Bone marrow (tissue), 2 donors: ENCODE measurements around the gene CAPS.
A peak's percentile ranks its signal among the peaks of the same experiment; 100 is the strongest.

Source experiments
- DNase-seq, 2 donors: peaks; one replicate each; lab custom pipeline; 2025; lab: John Stamatoyannopoulos, UW

CAPS gene

GRCh38 chr19:5891938-5892771, 21.9 kb upstream of the CAPS start:
- DNase-seq, result no peak

DNA sequence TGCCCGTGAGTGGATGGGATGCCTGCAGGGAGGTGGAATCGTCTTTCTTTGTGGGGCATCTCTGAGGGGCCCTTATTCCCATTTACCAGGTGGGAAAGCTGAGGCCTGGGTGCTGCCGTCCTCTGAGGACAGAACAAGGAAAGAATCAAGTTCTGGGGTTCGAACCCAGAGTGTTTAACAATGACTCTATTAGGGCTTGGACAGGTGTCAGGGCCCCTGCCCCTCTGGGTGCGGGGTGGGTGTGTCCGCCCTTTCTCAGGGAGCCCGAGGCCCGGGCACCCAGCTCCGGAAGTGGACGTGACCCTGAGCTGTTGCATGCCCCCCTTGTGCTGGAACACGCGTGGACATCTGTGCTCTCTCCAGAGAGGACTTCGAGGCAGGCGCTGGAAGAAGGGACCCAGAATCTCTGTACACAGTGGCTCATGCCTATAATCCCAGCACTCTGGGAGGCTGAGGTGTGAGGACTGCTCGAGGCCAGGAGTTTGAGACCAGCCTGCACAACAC, 21.2 kb upstream of the CAPS start:
- DNase-seq, result no peak

DNA sequence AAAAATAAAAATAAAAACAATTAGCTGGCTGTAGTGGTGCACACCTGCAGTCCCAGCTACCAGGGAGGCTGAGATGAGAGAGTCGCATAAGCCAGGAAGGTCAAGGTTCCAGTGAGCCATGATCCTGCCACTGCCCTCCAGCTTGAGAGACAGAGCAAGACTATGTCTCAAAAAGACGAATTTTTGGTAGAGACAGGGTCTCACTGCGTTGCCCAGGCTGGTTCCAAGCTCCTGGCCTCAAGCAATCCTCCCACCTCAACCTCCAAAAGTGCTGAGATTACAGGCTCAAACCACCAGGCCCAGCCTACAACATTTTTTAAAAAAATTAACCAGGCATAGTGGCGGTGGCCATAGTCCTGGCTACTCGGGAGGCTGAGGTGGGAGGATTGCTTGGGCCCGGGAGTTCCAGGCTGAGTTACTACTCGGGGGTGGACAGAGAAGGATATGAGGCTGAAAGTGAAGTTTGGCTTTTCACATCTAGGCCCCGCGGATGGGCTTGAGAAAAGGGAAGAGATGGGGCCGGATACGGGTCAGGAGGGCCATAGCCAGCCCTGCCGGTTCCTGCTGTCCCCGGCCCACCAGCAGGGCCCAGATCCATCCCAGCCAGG, 20.7 kb upstream of the CAPS start:
- DNase-seq, result no peak

DNA sequence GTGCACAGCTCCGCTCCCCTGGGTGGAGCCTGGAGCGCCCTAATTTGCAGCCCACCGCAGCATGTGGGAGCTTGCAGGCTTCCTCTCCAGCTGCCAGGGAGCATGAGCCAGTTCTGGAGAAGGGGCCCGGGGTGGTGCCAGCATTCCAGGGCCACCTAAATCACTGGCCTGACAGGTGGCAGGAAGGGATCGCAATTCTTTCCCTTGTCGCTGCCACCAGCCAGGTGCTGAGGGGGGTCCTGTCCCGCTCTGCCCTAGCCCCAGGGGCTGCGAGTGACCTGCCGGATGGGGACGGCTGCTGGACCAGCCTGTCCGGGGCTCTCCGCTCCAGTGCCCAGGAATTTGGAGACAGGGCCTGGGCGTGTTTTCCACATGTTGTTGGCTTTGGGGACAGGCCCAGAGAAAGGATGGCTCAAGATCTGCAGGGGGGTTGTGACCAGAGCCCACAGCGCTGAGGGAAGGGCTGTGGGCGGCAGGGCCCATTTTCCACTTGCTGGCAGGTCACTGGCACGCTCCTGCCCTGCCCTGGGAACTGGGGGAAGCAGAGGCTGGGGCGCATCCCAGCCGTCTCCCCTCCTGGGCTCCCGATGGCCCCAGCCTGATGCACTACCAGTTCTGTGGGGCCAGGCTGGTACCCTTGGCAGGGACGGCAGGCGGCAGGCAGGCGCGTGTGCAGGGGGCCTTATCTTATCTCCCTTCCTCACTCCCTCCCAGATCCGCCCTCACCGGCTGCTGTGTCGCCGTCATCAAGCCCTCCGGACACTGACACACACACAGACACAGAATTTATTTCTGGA, 19.9 kb upstream of the CAPS start:
- DNase-seq, result no peak

DNA sequence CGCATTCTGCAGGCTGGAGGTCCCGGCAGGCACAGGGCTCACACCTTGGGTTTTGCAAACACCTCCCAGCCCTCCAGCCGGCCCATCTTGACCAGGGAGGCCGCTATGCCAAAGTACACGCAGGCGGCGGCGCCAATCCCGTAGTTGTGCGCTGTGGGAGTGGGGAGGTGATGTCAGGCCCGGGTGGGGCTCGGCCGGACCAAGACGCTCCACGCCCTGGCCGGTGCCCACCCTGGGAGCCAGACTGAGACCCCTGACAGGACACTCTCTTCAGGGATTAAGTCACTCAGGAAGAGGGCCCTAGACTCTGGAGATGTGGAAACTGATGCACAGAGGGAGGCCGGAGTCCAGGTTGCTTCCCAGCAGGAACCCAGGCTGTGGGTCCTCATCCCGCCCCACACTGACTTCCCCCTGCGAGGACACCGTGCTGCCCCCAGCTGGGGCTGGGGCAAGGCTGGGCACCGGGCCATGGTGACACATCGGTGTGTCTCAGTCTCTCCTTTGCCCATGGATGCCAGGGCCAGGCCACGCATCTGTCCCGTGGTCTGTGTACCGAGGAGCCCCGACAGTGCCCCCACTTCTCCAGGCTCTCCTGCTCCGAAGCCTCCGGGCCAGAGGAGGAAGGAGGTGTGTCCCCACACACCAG, 19.2 kb upstream of the CAPS start:
- DNase-seq, result no peak

- no peak for DNase-seq
Measured at GRCh38 chr19:5895409-5895808, 18.6 kb upstream of the CAPS start.

GRCh38 chr19:5895890-5896289, 18.2 kb upstream of the CAPS start:
- DNase-seq, result no peak

DNA sequence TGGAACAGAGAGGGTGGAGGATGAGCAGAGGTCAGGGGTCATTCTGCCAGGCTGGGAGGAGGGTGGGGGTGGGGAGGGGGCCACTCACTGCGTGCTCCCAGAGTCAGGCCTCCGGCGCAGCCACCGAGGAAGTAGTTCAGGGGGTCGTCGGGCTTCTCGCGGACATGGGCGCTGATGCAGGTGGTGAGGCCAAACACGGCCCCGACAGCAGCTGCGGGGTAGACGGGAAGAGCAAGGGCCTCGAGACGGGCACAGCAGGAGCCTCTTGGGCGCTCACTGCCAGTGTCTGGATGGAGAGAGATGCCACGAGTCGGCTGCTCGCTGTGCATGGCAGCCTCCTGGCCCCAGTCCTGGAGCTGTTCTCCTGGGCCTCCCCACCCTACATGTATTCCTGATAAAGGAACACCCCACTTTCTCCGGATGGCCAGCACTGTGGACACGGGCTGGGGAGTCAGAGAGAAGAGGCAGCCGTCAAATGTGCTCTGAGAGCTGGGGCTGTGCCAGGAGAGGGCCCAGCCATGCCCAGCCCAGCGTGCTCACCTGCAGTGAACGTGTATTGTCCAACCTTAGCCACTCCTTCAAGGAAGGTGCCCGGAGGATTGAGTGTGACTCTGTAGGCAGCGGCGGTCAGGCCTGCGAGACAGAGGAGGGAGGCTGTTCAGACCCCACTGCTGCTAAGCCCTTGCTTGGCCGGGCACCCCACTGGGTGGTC, 17.5 kb upstream of the CAPS start:
- DNase-seq, result no peak

DNA sequence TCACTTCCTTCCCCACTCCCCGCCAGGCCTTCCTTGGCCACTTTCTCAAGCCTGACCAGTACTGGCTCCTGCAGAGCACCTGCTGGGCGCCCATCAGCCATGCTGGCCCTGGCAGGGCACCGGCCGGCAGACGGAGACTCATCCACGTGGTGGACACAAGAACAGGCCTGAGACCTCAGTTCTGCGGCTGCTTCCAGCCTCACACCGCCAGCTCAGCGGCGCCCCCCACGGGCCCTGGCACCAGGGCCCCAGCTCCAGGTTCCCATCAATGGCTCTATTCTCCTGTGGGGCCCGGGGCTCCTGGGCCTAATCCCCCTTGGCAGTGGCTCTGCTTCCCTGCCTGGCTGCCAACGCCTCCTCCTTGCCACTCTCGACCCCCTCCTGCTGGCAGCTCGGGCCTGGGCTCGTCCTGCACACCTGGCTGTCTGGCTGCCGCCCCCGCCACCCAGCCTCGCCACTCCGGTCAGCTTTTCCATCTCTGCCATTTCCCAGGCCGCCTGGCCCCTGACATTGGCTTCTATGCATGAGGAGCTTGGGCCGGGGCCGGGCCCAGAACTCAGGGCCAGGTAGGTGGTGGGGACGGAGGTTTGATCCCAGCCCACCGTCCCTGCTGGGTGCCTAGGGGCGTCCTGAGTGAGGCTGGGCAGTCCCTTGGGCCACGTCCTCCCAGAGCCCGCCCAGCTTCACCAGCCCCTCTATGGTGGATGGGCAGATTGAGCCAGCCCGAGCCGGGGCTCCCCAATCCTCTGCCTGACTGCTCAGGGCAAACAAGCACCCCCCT, 16.7 kb upstream of the CAPS start:
- no peak for DNase-seq

DNA sequence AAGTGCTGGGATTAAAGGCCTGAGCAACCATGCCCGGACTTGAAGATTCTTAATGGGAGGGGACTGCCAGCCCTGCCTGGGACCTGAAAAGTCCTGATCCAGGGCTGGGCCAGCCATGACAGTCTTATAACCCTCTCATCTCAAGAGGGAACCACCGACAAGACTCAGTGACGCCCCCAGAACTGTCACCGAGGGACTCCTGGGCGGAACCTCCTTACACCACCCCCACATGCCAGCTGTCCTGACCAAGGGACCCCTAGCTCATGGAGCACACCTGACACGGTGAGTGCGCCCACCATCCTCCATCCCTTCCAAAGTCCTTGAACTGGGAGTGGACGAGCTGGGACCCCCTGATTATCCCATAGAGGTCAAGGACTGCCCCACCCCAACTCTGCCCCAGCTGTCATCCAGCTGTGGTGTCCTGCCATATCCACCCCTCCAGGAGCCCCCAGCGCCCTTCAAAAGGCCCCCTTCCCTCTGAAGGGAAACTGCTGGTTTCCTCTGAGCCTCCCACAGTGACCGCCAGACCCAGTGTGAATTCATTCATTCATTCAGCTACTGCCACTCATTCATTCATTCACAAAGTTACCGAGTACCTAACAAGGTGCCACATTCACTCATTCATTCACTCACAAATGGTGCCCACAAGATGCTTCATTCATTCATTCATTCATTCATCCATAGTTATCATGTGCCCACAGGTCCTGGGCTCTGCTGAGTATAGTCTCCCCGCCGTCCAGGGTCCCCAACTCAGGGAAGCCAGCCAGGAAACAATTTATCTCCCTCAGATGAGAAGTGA, 14.1 kb upstream of the CAPS start:
- DNase-seq, result no peak

DNA sequence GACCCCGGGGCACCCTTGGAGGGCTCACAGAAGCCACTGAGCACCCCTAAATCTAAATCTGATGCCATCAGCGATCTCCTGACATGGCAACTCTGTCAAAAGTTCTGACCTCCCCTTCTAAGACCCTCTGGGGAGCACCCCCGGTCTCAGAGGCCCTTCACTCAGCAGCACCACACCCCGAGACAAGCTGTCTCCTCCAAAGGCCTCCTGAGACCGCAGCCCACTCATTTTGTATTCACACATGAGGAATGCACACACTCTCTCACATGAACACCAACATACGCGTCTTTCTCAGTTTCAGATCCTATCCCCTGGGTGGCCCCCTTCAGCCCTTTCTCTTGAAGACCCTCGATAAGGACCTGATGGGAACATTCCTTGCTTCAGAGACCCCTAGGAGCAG, 13.1 kb upstream of the CAPS start:
- no peak for DNase-seq

DNA sequence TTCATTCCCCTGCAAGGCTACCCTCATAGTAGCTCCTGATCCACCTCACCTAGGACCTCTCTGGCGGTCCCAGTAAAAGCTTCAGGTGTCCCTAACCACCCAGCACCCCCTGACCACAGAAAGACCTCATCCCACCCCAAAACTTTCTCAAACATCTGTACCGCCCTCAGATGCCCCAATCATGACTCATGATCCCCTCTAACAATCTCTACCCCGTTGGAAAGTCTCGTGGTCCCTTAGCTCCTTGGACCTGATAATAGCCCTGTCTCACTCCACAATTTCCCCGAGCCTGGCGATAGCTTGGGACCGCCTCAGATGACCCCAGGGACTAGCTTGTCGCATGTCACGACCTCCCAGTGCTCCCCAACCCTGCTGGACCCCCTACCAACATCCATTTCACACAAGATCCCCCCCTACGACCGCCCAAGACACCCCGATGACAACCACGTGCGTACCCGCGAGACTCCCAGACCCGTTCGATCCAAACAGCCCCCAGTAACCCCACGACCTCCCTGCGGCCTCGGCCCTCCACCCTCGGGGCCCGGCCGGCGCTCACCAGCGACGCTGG, 10.9 kb upstream of the CAPS start:
- DNase-seq, result no peak

- DNase-seq, result peak; percentile 96 to 100
Measured at GRCh38 chr19:5903624-5904351, 10.3 kb upstream of the CAPS start, which contains the start of gene NDUFA11. TSS of gene NDUFA11 (minus strand) at chr19:5903790. CDS start at chr19:5903708, 82 bp downstream.

DNA sequence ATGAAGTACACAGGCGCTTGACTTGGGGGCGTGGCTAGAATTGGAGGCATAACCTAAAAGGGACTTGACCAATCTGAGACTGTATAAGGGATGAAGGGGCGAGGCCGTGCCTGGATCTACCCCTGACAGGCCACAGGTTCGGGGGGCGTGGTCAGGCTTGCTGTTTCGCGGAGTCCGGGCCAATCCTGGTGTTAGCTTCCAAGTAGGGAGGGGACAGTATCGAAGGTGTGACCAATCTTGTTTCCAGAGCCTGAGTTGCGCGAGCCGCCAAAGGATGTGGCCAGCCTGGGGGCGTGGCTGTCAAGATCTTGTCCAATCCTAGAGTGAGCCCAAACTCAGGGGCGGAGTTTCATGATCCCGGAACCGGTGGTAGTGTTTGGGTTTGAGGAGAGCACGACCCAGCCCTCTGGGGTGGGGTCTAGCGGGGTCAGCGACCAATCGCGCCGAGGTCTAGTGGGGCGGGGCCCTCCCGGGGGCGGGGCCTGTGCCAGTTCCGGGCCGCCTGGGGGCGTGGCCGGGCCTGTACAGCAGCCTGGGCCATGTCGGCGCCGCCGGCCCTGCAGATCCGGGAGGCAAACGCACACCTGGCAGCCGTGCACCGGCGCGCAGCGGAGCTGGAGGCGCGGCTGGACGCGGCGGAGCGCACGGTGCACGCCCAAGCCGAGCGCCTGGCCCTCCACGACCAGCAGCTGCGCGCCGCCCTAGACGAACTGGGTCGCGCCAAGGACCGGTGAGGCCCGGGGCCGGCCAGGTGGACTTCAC, 9.5 kb upstream of the CAPS start, which contains the start of gene VMAC:
TSS of gene VMAC (plus strand) at position 521 of the 762 bp plus-strand sequence. CDS start at position 540, 19 bp downstream.
- DNase-seq, result peak; percentile 100

DNA sequence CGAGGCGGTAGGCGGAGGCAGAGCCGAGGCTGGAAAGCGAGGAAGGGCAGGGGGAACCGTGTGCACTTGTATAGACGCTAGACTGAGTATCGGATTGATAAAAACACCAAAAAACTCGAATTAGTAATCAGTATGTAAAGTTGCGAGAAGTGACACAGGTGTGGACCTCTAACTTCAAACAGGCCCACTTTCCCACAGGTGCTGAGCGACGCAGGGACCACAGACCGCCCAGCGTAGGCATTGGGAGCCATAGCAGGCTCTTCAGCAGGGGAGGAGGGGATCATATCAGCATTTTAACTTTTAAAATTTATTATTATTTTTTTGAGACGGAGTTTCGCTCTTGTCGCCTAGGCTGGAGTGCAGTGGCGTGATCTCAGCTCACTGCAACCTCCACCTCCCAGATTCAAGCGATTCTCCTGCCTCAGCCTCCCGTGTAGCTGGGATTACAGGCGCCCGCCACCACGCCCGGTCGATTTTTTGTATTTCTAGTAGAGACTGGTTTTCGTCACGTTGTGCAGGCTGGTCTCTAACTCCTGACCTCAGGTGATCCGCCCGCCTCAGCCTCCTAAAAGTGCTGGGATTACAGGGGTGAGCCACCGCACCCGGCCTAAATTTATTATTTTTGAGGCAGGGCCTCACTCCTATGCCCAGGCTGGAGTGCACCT, 8.8 kb upstream of the CAPS start:
- no peak for DNase-seq

- DNase-seq, result no peak
Measured at GRCh38 chr19:5907241-5907640, 6.8 kb upstream of the CAPS start.

DNA sequence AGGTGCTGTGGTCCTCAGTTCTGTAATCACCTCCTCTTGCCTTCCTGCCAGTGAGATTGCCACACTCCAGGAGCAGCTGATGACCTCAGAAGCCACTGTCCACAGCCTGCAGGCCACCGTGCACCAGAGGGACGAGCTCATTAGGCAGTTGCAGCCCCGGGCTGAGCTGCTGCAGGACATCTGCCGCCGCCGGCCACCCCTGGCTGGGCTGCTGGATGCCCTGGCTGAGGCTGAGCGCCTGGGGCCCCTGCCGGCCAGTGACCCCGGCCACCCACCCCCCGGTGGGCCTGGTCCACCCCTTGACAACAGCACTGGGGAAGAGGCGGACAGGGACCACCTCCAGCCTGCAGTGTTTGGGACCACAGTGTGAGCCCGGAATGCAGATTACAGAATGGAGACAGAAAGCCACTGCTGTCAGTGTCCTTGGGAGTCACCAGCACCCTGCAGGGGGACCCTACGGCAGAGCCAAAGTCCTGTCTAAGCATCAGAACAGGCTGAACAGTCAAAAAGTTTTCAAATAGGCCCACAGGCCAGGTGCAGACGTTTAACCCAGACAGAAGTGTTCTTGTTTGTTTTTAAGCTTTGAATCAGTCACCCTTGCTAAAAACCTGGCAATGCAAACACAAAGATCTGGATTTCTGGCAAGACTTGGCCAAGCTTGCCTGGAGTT, 5.1 kb upstream of the CAPS start:
- no peak for DNase-seq
